Lower leg skin (tissue), 3 donors: ENCODE measurements around the gene ILKAP.

Source experiments
- CTCF ChIP-seq, 3 donors: fragments of 450-650 bp; IDR thresholded peaks; one replicate each; pipeline ENCODE4 v1.5.1; 2016; ENCODE audit warnings: antibody characterized with exemption in 3 of 3, mild to moderate bottlenecking in 3 of 3, moderate library complexity in 2 of 3
- POLR2A ChIP-seq, 2 donors: fragments of 450-650 bp; IDR thresholded peaks; one replicate each; pipeline ENCODE4 v1.6.1; 2016 to 2017; ENCODE audit warnings: antibody characterized with exemption in 2 of 2, mild to moderate bottlenecking in 1 of 2, moderate library complexity in 1 of 2

DNA sequence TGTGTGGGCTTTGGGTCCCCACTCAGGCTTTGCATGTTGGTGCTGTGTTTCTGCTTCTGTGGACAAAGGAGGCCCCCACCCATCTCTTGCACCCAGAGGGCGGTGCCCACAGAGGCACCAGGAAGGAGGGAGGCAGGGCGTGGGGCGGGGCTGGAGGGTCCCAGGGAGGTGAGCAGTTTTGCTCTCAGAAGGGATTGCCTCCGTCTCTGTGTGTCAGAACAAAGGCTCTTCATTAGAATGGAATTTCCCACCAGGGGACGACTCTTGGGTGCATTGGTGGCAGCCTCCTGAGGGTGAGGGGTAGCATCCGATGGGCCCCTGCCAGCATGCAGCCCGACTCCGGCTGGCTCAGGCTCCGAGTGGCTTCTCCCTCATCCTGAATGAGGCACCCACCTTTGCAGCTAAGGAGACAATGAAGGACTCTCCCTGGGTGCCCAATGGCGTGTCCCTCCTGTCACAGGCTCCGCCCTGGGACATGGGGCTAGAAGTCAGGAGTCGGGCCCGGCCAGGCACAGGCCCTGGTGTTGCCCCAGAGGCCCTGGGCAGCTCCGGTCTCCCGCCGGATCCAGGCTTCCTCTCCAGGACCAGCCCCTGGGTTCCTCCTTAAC is 51.8 kb downstream of the ILKAP start:
- no peak for TF ChIP-seq CTCF (IDR thresholded peaks at IDR 0.05)
- TF ChIP-seq POLR2A (IDR thresholded peaks at IDR 0.05): no peak
